Measurements from ENCODE around the gene SLC4A7.

The SLC4A7 gene

DNA sequence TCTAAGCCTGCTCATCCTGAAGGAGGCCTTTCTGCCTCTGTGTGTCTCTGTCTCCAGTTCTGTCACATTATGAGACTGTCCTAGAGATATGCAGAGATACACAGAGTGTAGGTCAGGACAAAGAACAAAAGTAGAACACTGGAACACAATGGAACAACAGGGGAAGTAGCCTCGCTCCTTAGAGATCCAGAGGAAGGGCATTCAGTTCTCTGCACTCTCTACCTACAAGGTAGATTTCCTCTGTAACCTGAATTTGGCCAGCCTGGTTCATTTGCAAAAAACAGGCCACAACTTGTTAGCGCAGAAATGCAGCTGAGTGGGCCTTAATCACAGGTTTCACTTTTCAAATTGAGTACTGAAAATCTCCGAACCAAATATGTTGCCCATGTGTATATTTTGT is 134.4 kb downstream of the SLC4A7 start:
- no peak for TF ChIP-seq CTCF (IDR thresholded peaks at IDR 0.05; ENCODE audit: borderline replicate concordance, control extremely low read depth, extremely low read depth, insufficient read depth, missing control alignments)
- in situ Hi-C loops (cut with MboI; ENCODE audit: low sequenced_read_pairs, unreplicated experiment): no loop called here
- no peak for DNase-seq (ENCODE audit: low spot score)

DNA sequence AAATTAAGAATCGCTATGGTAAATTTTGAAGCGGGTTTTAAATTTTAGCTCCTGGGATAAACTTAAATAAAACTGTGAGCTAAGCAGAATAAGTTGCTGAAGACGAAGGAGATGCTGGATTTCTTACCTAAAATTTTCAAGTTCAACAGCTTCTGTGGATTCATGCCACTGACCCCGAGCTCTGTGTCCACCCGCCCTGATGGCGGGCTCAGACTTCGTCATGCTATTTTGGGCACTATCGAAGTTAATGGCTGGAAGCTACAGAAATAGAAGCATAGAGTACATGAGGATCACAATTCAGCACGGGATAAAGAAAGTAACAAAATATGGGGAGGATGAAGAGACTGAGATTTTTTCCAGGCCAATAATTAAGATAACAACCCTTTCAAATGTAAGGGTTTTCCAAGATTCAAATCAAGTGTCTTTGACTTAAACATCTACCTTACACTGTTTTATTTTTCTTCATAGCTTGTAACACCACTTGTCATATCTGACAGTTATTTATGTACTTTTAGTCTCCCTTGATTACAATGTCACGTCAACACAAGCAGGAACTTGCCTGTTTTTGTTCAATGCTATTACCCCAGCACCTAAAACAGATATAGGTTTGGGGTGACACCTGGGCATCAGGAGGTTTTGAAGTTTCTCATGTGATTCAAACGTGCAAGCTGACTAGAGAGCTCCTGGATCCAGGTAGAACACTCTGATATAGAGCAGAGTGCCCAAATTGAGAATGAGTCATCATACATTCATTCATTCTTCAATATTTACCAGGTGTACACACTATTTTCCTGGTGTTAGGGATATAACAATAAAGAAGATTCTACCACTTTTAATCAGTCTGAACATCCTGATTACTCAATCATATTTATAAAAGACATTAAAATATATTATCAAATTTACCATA is 138.0 kb downstream of the SLC4A7 start:
- no peak for DNase-seq (ENCODE audit: low spot score)
- in situ Hi-C loops (cut with MboI; ENCODE audit: low sequenced_read_pairs, unreplicated experiment): no loop called here
- no peak for TF ChIP-seq CTCF (IDR thresholded peaks at IDR 0.05; ENCODE audit: borderline replicate concordance, control extremely low read depth, extremely low read depth, insufficient read depth, missing control alignments)

DNA sequence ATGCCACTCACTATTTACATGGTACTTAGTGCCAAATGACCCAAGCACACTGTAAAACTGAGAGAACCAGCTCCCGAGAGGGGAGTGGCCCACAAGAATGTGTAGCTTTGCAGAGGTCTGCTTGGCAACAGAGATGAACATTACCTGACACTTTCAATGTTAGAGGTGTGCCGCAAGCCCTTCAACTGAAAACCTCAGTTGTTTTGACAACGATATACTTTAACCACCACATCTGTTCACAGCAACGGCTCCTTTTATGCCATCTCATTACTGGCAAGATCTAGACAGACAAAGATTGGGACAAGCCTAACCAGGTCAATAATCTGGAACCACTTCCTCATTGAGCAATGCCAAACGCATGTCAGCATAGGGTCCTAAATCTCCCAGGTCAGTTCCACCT is 138.7 kb downstream of the SLC4A7 start:
- no peak for DNase-seq (ENCODE audit: low spot score)
- in situ Hi-C loops (cut with MboI; ENCODE audit: low sequenced_read_pairs, unreplicated experiment): no loop called here
- no peak for TF ChIP-seq CTCF (IDR thresholded peaks at IDR 0.05; ENCODE audit: borderline replicate concordance, control extremely low read depth, extremely low read depth, insufficient read depth, missing control alignments)

- in situ Hi-C loops (cut with MboI; ENCODE audit: low sequenced_read_pairs, unreplicated experiment): no loop called here
- TF ChIP-seq CTCF (IDR thresholded peaks at IDR 0.05; ENCODE audit: borderline replicate concordance, control extremely low read depth, extremely low read depth, insufficient read depth, missing control alignments): no peak
- DNase-seq (ENCODE audit: low spot score): no peak
These were observed 139.1 kb downstream of the SLC4A7 start for GRCh38 chr3:27345045-27345444.

GRCh38 chr3:27344192-27344591 is 140.0 kb downstream of the SLC4A7 start:
- in situ Hi-C loops (cut with MboI; ENCODE audit: low sequenced_read_pairs, unreplicated experiment): no loop called here
- DNase-seq (ENCODE audit: low spot score): no peak
- TF ChIP-seq CTCF (IDR thresholded peaks at IDR 0.05; ENCODE audit: borderline replicate concordance, control extremely low read depth, extremely low read depth, insufficient read depth, missing control alignments): no peak

GRCh38 chr3:27342267-27342666 is 141.9 kb downstream of the SLC4A7 start:
- in situ Hi-C loops (cut with MboI; ENCODE audit: low sequenced_read_pairs, unreplicated experiment): no loop called here
- no peak for TF ChIP-seq CTCF (IDR thresholded peaks at IDR 0.05; ENCODE audit: borderline replicate concordance, control extremely low read depth, extremely low read depth, insufficient read depth, missing control alignments)
- DNase-seq (ENCODE audit: low spot score): no peak
